ENCODE data around the gene SH3BP5L. TPM values are rescaled to one million over a fixed set of nuclear protein-coding genes. Genes with fewer than 3 reads are reported as not detected.
"Not testable (repeated sequence)": the region's sequence is repeated elsewhere in the genome, so short reads cannot be mapped to it uniquely, and the experiment has no call there.

The SH3BP5L gene
- total RNA-seq, 1 donor, result 28.9 TPM

GRCh38 chr1:248804771-248805681, 20.7 kb downstream of the SH3BP5L start:
- no peak for TF ChIP-seq CTCF (IDR thresholded peaks at IDR 0.05; ENCODE audit: insufficient read depth, low read depth, low read length)
- no peak overlapping the region for H3K4me3 ChIP-seq (ENCODE audit: low read depth, low read length)
- no peak for DNase-seq (ENCODE audit: low read depth)

- not testable (repeated sequence) for H3K4me3 ChIP-seq (ENCODE audit: low read depth, low read length); DNase-seq (ENCODE audit: low read depth)
These were observed 22.2 kb downstream of the SH3BP5L start for GRCh38 chr1:248803501-248803900.

GRCh38 chr1:248802454-248802853, 23.3 kb downstream of the SH3BP5L start:
- no peak for DNase-seq (ENCODE audit: low read depth)
- no peak overlapping the region for H3K4me3 ChIP-seq (ENCODE audit: low read depth, low read length)
- TF ChIP-seq CTCF (IDR thresholded peaks at IDR 0.05; ENCODE audit: insufficient read depth, low read depth, low read length), result no peak

- no peak overlapping the region for H3K4me3 ChIP-seq (ENCODE audit: low read depth, low read length)
- TF ChIP-seq CTCF (IDR thresholded peaks at IDR 0.05; ENCODE audit: insufficient read depth, low read depth, low read length), result no peak
These were observed 25.3 kb downstream of the SH3BP5L start for GRCh38 chr1:248800459-248800858.

GRCh38 chr1:248798791-248799190, 26.9 kb downstream of the SH3BP5L start:
- DNase-seq (ENCODE audit: low read depth), result no peak
- TF ChIP-seq CTCF (IDR thresholded peaks at IDR 0.05; ENCODE audit: insufficient read depth, low read depth, low read length), result no peak
- H3K4me3 ChIP-seq (ENCODE audit: low read depth, low read length), result no peak overlapping the region

More at GRCh38 chr1:248800459-248800858, 25.3 kb downstream of the SH3BP5L start:
- no peak for DNase-seq (ENCODE audit: low read depth)

GRCh38 chr1:248794663-248795062, 31.1 kb downstream of the SH3BP5L start:
- H3K4me3 ChIP-seq (ENCODE audit: low read depth, low read length); DNase-seq (ENCODE audit: low read depth): not testable (repeated sequence)

GRCh38 chr1:248793592-248793991, 32.1 kb downstream of the SH3BP5L start:
- no peak for TF ChIP-seq CTCF (IDR thresholded peaks at IDR 0.05; ENCODE audit: insufficient read depth, low read depth, low read length)
- no peak for DNase-seq (ENCODE audit: low read depth)
- no peak overlapping the region for H3K4me3 ChIP-seq (ENCODE audit: low read depth, low read length)

- no peak overlapping the region for H3K4me3 ChIP-seq (ENCODE audit: low read depth, low read length)
- no peak for DNase-seq (ENCODE audit: low read depth)
- no peak for TF ChIP-seq CTCF (IDR thresholded peaks at IDR 0.05; ENCODE audit: insufficient read depth, low read depth, low read length)
These were observed 33.4 kb downstream of the SH3BP5L start for GRCh38 chr1:248792342-248792741.

All from fibroblast of villous mesenchyme (primary cell).